HFFc6 (cell line): ENCODE measurements around the gene GRHL3. TPM values are rescaled to one million over a fixed set of nuclear protein-coding genes. Genes with fewer than 3 reads are reported as not detected.

ENCODE experiments used
- DNase-seq: peaks from one replicate; pipeline ENCODE4 v3.0.0-alpha.2; 2018
- H3K27ac Mint-ChIP-seq: 2 replicates; pipeline ENCODE4 v1.8.0; 2020; ENCODE audit warnings: mild to moderate bottlenecking, mixed read lengths
- H3K27me3 Mint-ChIP-seq: 2 replicates; pipeline ENCODE4 v1.8.0; 2021; ENCODE audit warnings: mild to moderate bottlenecking, moderate library complexity, mixed read lengths; ENCODE audit not compliant: insufficient read depth
- H3K36me3 Mint-ChIP-seq: 2 replicates; pipeline ENCODE4 v1.8.0; 2021; ENCODE audit warnings: low read depth, mixed read lengths
- H3K4me1 Mint-ChIP-seq: 2 replicates; pipeline ENCODE4 v1.8.0; 2020; ENCODE audit warnings: low read depth, mixed read lengths
- H3K4me3 Mint-ChIP-seq: 2 replicates; pipeline ENCODE4 v1.8.0; 2020; ENCODE audit warnings: mild to moderate bottlenecking, moderate library complexity, mixed read lengths
- H3K9me3 Mint-ChIP-seq: 2 replicates; pipeline ENCODE4 v1.8.0; 2020; ENCODE audit warnings: mild to moderate bottlenecking, mixed read lengths
- total RNA-seq, 6 experiments: library from RNA; stranded (reverse); fragmentation: NEBNext Ultra II Directional; extraction: Animal tissue kit (Norgen Biotek cat#: 25700); gene quantifications; 2 replicates in 1 of 6; 3 replicates in 5 of 6; pipeline ENCODE4 v1.2.3, GENCODE V29; 2021
- TF ChIP-seq, protein P1 (sequence below): fragments of 200-600 bp; sonication (generic); IDR thresholded peaks from 2 replicates; pipeline ENCODE4 v1.5.0; 2021; ENCODE audit warnings: antibody characterized with exemption, mild to moderate bottlenecking

Gene GRHL3
- total RNA-seq, 6 experiments from 2014 or later = not detected

DNA sequence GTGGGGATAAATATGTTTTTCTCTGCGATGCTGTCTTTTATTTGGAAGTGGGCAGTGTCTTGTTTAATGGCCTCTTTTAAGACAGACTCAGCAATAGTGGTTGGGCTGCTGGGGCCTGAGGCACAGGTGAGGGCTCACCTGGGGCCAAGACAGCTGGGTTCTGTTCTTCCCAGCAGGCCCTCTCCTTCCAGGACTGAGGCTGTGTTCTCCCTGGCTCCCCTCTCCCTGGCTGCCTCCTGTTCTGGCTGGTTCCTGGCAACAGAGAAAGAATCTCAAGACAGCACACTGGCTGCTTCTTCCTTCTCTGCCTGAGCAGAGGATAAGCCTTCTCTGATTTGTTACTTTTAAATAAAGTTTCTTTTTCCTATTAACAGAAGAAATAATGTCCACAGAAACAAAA is 7.4 kb upstream of the GRHL3 start:
- Mint-ChIP-seq H3K27ac (no peak overlapping the region), H3K27me3 (peaks cover 6% of the 10 kb centered on the region), H3K9me3 (no peaks in the 10 kb centered on the region)

GRCh38 chr1:24315391-24315790 is 3.8 kb upstream of the GRHL3 start:
- no peak for DNase-seq
- TF ChIP-seq, protein P1, sequence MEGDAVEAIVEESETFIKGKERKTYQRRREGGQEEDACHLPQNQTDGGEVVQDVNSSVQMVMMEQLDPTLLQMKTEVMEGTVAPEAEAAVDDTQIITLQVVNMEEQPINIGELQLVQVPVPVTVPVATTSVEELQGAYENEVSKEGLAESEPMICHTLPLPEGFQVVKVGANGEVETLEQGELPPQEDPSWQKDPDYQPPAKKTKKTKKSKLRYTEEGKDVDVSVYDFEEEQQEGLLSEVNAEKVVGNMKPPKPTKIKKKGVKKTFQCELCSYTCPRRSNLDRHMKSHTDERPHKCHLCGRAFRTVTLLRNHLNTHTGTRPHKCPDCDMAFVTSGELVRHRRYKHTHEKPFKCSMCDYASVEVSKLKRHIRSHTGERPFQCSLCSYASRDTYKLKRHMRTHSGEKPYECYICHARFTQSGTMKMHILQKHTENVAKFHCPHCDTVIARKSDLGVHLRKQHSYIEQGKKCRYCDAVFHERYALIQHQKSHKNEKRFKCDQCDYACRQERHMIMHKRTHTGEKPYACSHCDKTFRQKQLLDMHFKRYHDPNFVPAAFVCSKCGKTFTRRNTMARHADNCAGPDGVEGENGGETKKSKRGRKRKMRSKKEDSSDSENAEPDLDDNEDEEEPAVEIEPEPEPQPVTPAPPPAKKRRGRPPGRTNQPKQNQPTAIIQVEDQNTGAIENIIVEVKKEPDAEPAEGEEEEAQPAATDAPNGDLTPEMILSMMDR = no peak
- Mint-ChIP-seq H3K9me3 (no peaks in the 10 kb centered on the region), H3K36me3 (no peaks in the 10 kb centered on the region), H3K4me1 (peaks cover 25% of the 10 kb centered on the region), H3K27me3 (peaks cover 25% of the 10 kb centered on the region), H3K4me3 (no peak overlapping the region), H3K27ac (no peak overlapping the region)

More for the DNA sequence above, 7.4 kb upstream of the GRHL3 start:
- Mint-ChIP-seq H3K36me3 (no peaks in the 10 kb centered on the region), H3K4me1 (peaks cover 12% of the 10 kb centered on the region), H3K4me3 (no peak overlapping the region)
- no peak for DNase-seq
- TF ChIP-seq, protein P1 = no peak

DNA sequence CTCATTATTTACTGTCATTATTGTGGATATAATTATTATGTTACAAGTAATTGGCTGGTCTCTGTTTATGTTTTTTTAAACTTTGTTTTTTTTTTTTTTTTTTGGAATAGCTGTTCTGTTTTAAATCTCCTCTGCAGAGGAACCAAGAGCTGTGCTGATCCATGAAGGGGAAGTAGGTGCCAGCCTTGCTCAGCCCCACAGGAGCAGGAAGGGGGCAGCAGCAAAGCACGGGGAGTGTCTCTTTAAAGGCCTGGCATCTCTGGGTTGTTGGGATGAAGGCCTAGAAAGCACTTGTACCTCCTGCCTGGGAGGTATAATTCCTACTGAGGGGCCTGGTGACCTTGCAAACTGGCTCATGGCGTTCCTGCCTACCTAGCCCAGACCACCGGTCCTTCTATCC is 2.5 kb upstream of the GRHL3 start:
- no peak overlapping the region for H3K27ac Mint-ChIP-seq

GRCh38 chr1:24317081-24317480 is 2.1 kb upstream of the GRHL3 start:
- Mint-ChIP-seq H3K27ac (no peak overlapping the region), H3K36me3 (no peaks in the 10 kb centered on the region), H3K4me3 (no peak overlapping the region), H3K27me3 (peaks cover 37% of the 10 kb centered on the region), H3K4me1 (peaks cover 26% of the 10 kb centered on the region), H3K9me3 (no peaks in the 10 kb centered on the region)
- TF ChIP-seq, protein P1 = no peak
- DNase-seq = no peak

More for the DNA sequence above, 2.5 kb upstream of the GRHL3 start:
- no peak for DNase-seq
- Mint-ChIP-seq H3K4me1 (peaks cover 25% of the 10 kb centered on the region), H3K36me3 (no peaks in the 10 kb centered on the region), H3K27me3 (peaks cover 37% of the 10 kb centered on the region), H3K9me3 (no peaks in the 10 kb centered on the region), H3K4me3 (no peak overlapping the region)
- TF ChIP-seq, protein P1 = no peak

DNA sequence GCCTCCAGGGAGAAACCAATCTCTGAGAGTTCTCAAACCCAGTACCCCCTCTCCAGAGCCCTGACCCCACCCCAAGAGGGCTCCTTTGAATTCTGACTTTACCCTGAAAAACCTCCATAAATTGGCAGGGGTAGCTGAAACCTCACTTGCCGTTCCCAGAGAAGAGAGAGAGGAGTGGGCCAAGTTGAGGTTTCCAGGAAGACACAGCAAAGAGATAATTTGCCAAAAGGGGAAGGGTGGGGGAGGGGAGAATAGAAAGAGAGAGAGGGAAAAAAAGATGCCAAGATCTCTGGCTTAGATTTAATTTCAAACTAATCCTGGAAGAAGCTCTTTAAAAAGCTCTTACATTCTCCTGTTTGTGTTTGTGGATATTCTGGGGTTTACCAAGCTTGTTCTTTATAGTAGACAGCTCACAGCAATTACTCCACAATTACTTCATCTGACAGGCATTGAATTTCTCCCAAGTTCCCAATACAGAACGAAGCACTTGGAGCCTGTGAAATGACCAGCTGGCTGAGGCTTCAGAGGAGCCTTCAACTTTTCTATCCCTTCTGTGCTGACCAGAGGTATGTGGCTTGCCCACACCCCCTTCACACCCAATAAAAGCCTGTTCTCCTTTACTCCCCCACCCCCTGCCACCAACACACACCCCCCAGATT is 1.1 kb upstream of the GRHL3 start:
- Mint-ChIP-seq H3K27ac (no peak overlapping the region), H3K9me3 (no peaks in the 10 kb centered on the region), H3K36me3 (no peaks in the 10 kb centered on the region), H3K4me3 (no peak overlapping the region), H3K27me3 (peaks cover 37% of the 10 kb centered on the region), H3K4me1 (peaks cover 36% of the 10 kb centered on the region)
- TF ChIP-seq, protein P1 = no peak
- DNase-seq = peak; percentile 14
